ENCODE measurements around the gene APOBEC3G.

APOBEC3G gene

GRCh38 chr22:39136317-39136716, 59.2 kb downstream of the APOBEC3G start:
- Histone ChIP-seq H3K9me2 (ENCODE audit: low read depth, low read length) (no peaks in the 10 kb centered on the region), H3F3A (ENCODE audit: insufficient read depth, low read length) (no peaks in the 10 kb centered on the region), H2AFZ (ENCODE audit: low read length) (no peak overlapping the region), H4K20me1 (ENCODE audit: insufficient read depth, low read length) (no peaks in the 10 kb centered on the region), H3K9me3 (ENCODE audit: low read length) (no peaks in the 10 kb centered on the region), H3K79me2 (ENCODE audit: insufficient read depth, low read length) (no peaks in the 10 kb centered on the region), H3K27me3 (ENCODE audit: insufficient read depth, low read length) (no peaks in the 10 kb centered on the region), H3K36me3 (ENCODE audit: insufficient read depth, low read length) (peaks cover 11% of the 10 kb centered on the region; the same call in 1 of the 2 replicates), H3K4me3 (ENCODE audit: low read depth, low read length, poor library complexity, severe bottlenecking) (no peak overlapping the region), H3K9ac (ENCODE audit: low read length) (no peak overlapping the region), H3K27ac (ENCODE audit: low read depth, low read length, poor library complexity, severe bottlenecking) (no peak overlapping the region), H3K4me2 (ENCODE audit: low read length) (no peak overlapping the region), H3K4me1 (ENCODE audit: insufficient read depth, low read length, severe bottlenecking) (no peaks in the 10 kb centered on the region)
- TF ChIP-seq CTCF (IDR thresholded peaks at IDR 0.05; ENCODE audit: low read length) (no peak), EZH2 (IDR thresholded peaks at IDR 0.05; ENCODE audit: borderline replicate concordance, low read length) (no peak)
